GM12891 (cell line): ENCODE results near the gene GLDN.

Experiments used
- DNase-seq: peaks from one replicate; pipeline ENCODE4 v3.0.0; 2011; ENCODE audit warnings: low spot score; ENCODE audit not compliant: insufficient read length
- FAIRE-seq: peaks from 2 replicates; lab custom pipeline; 2011; peaks lifted over from hg19 to GRCh38; lab: Jason Lieb, UNC
- PAX5 ChIP-seq: IDR thresholded peaks from 2 replicates; pipeline ENCODE4 v1.6.1; 2011; ENCODE audit warnings: low read length, moderate library complexity, mild to moderate bottlenecking; ENCODE audit not compliant: insufficient read depth, severe bottlenecking
- POLR2A ChIP-seq: IDR thresholded peaks from 2 replicates; pipeline ENCODE4 v1.6.1; 2011; ENCODE audit warnings: low read depth, low read length, control low read depth
- POLR2AphosphoS5 ChIP-seq: IDR thresholded peaks from 2 replicates; pipeline ENCODE4 v1.6.1; 2011; ENCODE audit warnings: low read depth, low read length, control low read depth
- POU2F2 ChIP-seq: IDR thresholded peaks from 2 replicates; pipeline ENCODE4 v1.6.1; 2011; ENCODE audit warnings: low read depth, mild to moderate bottlenecking, control low read depth, low read length, moderate library complexity
- SPI1 ChIP-seq: IDR thresholded peaks from 2 replicates; pipeline ENCODE4 v1.6.1; 2011; ENCODE audit warnings: low read depth, low read length, control low read depth
- TAF1 ChIP-seq: IDR thresholded peaks from 2 replicates; pipeline ENCODE4 v1.6.1; 2011; ENCODE audit warnings: low read depth, low read length, control low read depth

The GLDN gene

GRCh38 chr15:51334011-51334451 is 7.4 kb upstream of the GLDN start:
- DNase-seq (no peak), FAIRE-seq (no peak)
- TF ChIP-seq POLR2A (no peak), SPI1 (peak; percentile 38)

DNA sequence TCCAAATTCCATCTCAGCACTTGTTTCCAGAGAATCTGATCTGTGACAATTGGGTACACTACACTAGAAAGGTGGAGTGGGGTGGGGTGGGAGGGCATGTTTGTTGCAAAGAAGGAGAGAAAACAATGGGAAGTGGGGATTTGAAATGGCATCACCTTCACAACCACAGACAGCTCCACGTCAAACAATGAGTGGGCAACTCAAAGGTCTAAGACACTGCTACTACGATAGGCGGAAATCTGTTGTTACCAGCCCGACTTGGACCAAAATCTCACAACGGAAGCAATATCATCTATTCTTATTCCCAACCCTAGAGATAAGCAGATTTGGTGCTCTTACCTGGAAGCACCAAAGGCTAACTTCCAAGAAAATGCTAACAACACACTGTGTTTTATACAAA is 6.4 kb upstream of the GLDN start:
- FAIRE-seq (no peak), DNase-seq (no peak)
- TF ChIP-seq TAF1 (no peak), PAX5 (no peak), POU2F2 (no peak), SPI1 (no peak), POLR2A (no peak), POLR2AphosphoS5 (no peak)

- DNase-seq = no peak
- no peak for FAIRE-seq
- TF ChIP-seq SPI1 = peak; percentile 91
- no peak for TF ChIP-seq PAX5
Observed at GRCh38 chr15:51335538-51336410, 5.7 kb upstream of the GLDN start.

DNA sequence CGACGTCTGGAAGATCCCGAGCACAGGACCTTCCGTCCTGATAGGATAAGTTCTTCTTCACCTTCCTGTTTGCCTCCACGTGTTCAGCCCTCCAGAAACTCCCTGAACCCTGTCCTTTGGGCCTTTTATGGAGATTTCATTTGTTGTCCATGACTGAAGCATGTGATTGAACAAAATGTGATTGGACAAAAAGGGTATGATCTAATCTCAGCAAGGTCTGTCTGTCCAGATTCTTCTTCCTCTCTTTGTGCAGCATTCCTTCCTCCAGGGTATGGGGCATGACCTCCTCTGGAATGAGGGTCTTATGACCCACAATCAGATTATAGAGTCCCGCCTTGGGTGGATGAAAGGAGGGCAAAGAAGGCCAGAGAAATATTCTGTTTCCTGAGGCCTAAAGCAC is 3.0 kb upstream of the GLDN start, which contains the start of gene CYP19A1:
Gene CYP19A1 (minus strand): TSS at position 101 of the 400 bp plus-strand sequence. CDS start 95,684 bp downstream, outside the sequence.
- no peak for TF ChIP-seq TAF1
- no peak for TF ChIP-seq POLR2A
- no peak for TF ChIP-seq SPI1
- TF ChIP-seq POU2F2 = no peak
- no peak for TF ChIP-seq POLR2AphosphoS5
- no peak for TF ChIP-seq PAX5
- FAIRE-seq (no peak), DNase-seq (no peak)

GRCh38 chr15:51342227-51342999 is 958 bp downstream of the GLDN start:
- DNase-seq (no peak), FAIRE-seq (no peak)
- no peak for TF ChIP-seq POLR2AphosphoS5
- TF ChIP-seq POLR2A = no peak
- no peak for TF ChIP-seq POU2F2
- TF ChIP-seq PAX5 = no peak
- TF ChIP-seq TAF1 = no peak
- no peak for TF ChIP-seq SPI1

DNA sequence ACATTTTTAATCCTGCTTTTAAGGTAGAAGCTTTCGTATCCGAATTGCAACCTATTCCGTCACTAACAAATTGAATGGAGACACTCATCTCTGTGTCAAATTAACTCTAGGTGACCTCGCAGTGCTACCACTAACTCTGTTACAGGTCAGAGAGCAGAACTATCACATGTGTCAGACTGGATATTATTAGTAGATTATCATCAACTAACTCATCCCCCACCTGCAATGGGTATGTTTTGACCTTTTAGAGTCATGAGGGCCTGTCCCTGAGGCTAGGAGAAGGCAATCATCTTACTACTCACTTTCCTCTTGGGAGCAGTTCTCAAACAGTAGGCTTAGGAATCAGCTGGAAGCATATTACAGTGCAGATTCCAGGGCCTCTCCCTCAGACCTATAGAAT is 2.0 kb downstream of the GLDN start:
- TF ChIP-seq TAF1 (no peak), POLR2AphosphoS5 (no peak), PAX5 (no peak), POU2F2 (no peak), POLR2A (no peak), SPI1 (no peak)
- FAIRE-seq (no peak), DNase-seq (no peak)

DNA sequence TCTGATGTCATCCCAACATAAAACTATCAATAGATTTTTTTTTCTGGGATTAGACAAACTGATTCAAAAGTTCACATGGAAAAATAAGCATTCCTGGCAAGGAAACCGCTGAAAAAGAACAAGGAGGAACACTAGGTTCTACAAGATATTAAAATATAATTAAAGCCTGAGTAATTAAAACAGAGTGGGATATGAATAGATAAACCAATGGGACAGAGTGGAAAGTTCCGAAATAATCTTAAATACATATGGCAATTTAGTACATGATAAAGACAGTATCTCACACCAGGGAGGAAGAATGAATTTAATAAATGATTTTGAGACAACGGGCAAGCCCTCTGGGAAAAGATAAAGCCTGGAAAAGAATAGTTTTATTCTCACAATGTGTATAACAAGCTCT is 4.7 kb downstream of the GLDN start:
- DNase-seq (no peak), FAIRE-seq (no peak)
- TF ChIP-seq POU2F2 = no peak
- no peak for TF ChIP-seq POLR2AphosphoS5
- TF ChIP-seq POLR2A = no peak

DNA sequence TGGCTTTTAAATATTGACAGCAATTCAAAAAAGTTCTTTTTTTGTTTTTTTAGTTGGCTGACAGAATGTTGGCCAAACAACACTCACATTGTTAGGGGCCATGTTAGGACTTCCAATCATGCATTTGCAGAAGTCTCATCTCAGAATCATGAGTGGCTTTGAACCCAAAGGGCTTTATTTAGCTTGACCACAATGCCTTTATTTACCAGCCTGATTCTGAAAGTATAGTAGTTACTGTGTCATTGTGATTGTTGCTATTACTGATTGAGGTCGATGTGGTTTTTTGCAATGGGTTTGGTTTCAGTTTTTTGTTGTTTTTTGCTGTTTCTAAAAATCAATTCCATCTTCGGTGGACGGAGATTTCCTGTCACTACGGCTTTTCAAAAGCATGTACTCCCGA is 7.2 kb downstream of the GLDN start:
- DNase-seq = peak; percentile 40
- peak; percentile 88 for FAIRE-seq
- TF ChIP-seq SPI1 (peak; percentile 66), POU2F2 (no peak)

DNA sequence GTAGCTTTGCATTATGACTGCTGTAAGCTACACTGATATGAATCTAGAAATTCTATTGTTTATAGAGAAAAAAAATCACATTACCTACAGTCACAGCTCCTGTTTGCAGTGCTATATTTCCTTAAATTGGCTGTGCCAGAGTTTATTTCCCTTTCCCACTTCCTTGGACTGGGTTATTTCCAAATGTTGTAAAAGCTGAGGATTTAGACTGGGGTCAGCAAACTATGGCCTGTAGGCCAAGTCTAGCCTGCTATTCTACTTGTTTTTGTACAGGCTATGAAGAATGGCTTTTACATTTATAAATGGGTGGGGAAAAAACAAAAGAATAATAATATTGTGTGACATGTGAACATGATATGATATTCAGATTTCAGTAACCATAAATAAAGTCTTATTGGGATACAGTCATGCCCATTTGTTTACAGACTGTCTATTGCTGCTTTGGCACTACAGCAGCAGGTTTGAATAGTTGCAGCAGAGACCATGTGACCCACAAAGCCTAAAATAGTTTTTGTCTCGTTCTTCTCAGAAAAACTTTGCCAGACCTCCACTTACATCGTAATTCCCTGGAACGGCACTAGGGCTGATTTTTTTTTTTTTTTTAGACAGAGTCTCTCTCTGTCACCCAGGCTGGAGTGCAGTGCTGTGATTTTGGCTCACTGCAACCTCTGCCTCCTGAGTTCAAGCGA is 7.8 kb downstream of the GLDN start:
- DNase-seq = no peak
- no peak for TF ChIP-seq TAF1
- no peak for TF ChIP-seq POLR2A
- TF ChIP-seq POU2F2 = no peak
- TF ChIP-seq POLR2AphosphoS5 = no peak
- TF ChIP-seq SPI1 = no peak
- no peak for TF ChIP-seq PAX5
- no peak for FAIRE-seq

DNA sequence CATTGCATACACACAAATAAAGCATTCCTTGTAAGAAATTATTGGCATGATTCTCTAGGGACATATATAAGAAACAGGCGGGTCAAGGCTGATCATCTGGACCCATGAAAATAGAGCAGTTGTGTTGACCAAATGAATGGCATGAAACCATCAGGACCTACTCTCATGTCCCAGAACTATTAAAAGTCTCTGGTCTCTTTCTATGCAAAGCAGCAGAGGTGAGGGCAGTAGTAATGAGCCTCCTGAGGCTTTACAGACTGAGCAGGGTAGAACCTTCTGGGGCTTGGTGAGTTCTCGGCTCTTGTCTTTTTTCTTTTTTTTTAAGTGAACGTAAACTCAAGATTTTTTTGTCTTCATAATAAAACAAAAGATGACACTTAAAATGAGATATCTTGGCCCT is 9.3 kb downstream of the GLDN start:
- DNase-seq (no peak), FAIRE-seq (no peak)
- TF ChIP-seq TAF1 (no peak), SPI1 (no peak), PAX5 (no peak), POLR2A (no peak), POU2F2 (no peak), POLR2AphosphoS5 (no peak)
